AG09309 (cell line): ENCODE measurements around the gene GNAQ.

ENCODE experiments used
- DNase-seq: peaks from one replicate; pipeline ENCODE4 v3.0.0-alpha.2; 2010; ENCODE audit warnings: low read depth
- H3K4me3 ChIP-seq: 2 replicates; pipeline ENCODE4 v1.5.1; 2011; ENCODE audit warnings: mild to moderate bottlenecking, low read depth, low read length, moderate library complexity; ENCODE audit not compliant: control insufficient read depth
- TF ChIP-seq, protein P1 (sequence below): IDR thresholded peaks from 2 replicates; pipeline ENCODE4 v1.5.1; 2011; ENCODE audit warnings: mild to moderate bottlenecking, low read depth, low read length, inconsistent platforms; ENCODE audit not compliant: insufficient read depth, control insufficient read depth; ENCODE audit errors: missing control alignments

Gene GNAQ

DNA sequence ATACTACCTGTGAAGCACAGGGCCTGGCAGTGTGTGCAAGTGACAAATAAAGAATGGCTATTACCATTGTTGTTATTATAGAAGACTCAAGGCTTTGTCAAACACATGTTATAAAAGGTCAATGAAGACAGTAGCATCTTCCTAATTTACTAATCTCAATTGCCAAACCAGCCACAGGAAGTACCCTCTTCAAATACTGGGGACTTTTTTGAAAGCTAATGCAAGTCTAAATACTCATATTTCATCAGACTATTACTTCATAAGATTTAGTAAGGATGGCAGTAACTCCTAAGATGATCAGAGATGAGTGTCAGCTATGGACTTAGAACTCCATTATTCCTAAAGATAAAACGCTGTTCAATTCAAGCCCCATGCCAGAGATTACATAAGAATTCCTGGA lies 43.0 kb downstream of the GNAQ start:
- H3K4me3 ChIP-seq: no peak overlapping the region
- no peak for DNase-seq
- TF ChIP-seq, protein P1, sequence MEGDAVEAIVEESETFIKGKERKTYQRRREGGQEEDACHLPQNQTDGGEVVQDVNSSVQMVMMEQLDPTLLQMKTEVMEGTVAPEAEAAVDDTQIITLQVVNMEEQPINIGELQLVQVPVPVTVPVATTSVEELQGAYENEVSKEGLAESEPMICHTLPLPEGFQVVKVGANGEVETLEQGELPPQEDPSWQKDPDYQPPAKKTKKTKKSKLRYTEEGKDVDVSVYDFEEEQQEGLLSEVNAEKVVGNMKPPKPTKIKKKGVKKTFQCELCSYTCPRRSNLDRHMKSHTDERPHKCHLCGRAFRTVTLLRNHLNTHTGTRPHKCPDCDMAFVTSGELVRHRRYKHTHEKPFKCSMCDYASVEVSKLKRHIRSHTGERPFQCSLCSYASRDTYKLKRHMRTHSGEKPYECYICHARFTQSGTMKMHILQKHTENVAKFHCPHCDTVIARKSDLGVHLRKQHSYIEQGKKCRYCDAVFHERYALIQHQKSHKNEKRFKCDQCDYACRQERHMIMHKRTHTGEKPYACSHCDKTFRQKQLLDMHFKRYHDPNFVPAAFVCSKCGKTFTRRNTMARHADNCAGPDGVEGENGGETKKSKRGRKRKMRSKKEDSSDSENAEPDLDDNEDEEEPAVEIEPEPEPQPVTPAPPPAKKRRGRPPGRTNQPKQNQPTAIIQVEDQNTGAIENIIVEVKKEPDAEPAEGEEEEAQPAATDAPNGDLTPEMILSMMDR: no peak

DNA sequence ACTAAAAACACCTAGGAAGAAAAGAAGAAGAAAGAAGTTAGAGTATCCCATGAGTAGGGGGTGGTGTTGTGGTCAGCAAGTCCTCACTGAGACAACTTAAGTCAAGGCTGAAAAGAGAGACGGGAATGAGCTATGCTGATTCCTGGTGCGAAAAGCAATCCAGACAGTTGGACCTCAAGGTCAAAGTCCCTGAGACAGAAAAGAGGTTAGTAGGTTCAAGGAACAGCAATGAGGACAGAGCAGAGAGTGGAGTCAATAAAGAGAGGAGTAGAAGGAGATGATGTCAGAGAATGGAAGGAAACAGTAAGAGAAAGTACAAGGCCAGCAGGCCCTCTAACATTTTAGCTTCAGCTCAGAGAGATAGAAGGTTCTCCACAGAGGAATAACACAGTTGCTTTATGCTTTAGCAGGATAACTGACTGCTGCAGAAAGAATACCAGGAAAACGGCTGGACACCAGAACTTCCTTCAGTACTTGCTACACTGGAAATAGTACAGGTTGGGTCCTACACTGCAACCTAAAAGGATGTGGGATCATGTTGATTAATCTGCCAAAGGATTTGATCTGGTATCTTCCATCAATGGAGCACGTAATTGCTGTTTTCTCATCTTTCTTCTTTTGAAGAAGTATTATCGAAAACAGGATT lies 43.6 kb downstream of the GNAQ start:
- DNase-seq: no peak
- no peak overlapping the region for H3K4me3 ChIP-seq
- TF ChIP-seq, protein P1: no peak

DNA sequence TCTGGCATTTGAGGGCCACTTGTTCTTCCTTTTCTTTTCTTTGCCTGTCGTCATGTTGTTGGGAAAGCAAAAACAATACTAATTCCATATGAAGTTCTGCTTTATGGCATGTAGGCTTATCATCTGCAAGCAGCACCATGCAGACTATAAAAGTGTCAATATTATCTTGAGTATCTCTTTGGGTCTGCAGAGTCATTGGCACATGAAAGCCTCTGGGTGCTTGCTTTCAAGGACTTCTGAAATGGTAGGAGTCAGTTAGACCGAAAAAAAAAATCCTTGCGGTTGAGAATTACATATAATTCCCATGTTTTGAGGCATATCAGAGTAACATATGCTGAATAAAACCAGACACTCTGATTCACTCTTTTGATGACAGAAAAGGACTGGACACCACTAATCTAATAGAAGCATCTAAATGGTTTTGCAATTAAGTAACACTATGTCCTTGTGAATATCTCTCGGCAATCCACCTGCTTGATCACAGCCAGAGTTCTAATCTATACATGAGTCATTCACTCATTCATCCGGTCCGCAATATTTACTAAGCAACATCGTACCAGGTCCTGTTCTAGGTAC lies 44.4 kb downstream of the GNAQ start:
- no peak overlapping the region for H3K4me3 ChIP-seq
- DNase-seq: no peak
- TF ChIP-seq, protein P1: no peak

DNA sequence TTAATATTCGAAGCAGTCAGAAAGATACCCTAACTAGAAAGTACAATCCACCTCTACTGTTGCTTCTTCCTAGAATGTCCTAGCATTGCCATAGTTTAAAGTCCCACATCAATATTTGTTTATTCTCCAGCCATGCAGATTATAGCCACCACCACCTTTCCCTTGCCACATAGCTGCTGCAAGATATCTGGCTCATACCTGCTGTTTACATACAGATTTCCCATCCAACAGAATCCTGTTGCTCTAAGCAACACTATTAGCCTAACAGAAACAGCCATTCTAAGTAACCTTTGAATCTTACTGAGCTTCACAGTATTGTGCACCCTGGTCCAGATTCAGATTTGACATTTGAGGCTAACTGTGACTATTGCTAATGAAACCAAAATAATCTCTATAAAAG lies 45.6 kb downstream of the GNAQ start:
- no peak overlapping the region for H3K4me3 ChIP-seq
- TF ChIP-seq, protein P1: no peak
- DNase-seq: no peak

DNA sequence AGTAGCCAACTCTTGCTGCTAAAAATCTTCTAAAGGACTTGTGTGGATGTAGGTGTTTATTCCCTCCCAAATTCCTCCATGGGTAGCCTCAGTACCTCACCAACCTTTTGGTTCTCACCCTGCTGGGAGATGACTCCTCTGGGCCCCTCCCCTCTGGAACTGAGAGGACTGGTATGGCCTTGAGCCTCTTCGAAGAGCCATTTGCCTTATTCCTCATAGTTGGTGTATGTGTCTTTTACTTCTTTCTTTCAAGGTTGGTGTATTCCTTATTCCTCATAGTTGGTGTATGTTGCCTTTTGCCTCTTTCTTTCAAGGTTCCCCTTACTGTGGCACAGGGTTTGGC lies 48.3 kb downstream of the GNAQ start:
- TF ChIP-seq, protein P1: no peak
- no peak for DNase-seq
- H3K4me3 ChIP-seq: no peak overlapping the region

DNA sequence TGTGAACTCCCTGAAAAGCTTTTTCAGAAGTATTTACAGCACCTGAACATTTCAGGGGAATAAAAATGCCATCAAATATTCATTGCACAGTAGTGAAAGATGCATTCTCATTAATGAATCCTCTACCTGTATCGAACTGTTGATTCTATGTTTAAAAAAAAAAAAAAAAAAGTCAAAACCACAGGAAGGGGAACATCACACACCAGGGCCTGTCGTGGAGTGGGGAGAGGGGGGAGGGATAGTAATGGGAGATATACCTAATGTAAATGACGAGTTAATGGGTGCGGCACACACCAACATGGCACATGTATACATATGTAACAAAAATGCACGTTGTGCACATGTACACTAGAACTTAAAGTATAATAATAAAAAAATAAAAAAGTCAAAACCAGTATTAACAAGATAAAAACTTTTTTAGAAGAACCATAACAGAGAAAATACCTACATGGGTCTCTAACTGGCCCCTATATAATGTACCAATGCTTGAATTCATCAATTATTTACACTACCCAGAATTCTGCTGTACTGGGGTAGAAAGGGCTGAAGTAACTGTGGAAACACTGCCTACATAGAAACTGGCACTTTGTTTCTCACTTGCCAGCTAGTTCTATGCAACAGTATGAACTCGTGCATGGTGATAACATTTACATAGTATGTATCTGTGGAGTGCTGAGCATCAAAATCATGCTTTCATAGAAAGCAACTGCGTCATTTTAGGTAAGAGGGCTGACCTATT lies 48.9 kb downstream of the GNAQ start:
- no peak overlapping the region for H3K4me3 ChIP-seq
- DNase-seq: no peak
- TF ChIP-seq, protein P1: no peak
